Neural progenitor cell (in vitro differentiated cells): ENCODE measurements around the gene NAGS.
"Not testable (repeated sequence)": the region's sequence is repeated elsewhere in the genome, so short reads cannot be mapped to it uniquely, and the experiment has no call there.

Experiments used
- EZH2 ChIP-seq: fragments of 200-600 bp; sonication (generic); IDR thresholded peaks from 2 replicates; pipeline ENCODE4 v1.6.1; 2017; ENCODE audit warnings: antibody characterized with exemption, mild to moderate bottlenecking, moderate library complexity
- TF ChIP-seq, protein P1 (sequence below): fragments of 200-600 bp; sonication (generic); IDR thresholded peaks from 2 replicates; pipeline ENCODE4 v1.5.1; 2017; ENCODE audit warnings: antibody characterized with exemption, mild to moderate bottlenecking

DNA sequence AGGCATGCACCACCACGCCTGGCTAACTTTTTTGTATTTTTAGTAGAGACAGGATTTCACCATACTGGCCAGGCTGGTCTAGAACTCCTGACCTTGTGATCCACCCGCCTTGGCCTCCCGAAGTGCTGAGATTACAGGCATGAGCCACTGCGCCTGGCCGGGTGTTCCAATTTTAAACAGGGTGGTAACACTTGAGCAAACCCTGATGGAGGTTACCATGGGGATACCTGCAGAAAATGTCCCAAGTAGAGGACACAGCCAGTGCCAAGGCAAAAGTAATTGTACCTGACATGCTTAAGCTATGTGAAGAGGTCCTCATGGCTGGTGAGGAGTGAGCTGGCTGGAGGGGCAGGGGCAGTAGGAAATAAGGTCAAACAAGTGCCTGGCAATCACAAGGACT lies 7.2 kb upstream of the NAGS start:
- TF ChIP-seq, protein P1, sequence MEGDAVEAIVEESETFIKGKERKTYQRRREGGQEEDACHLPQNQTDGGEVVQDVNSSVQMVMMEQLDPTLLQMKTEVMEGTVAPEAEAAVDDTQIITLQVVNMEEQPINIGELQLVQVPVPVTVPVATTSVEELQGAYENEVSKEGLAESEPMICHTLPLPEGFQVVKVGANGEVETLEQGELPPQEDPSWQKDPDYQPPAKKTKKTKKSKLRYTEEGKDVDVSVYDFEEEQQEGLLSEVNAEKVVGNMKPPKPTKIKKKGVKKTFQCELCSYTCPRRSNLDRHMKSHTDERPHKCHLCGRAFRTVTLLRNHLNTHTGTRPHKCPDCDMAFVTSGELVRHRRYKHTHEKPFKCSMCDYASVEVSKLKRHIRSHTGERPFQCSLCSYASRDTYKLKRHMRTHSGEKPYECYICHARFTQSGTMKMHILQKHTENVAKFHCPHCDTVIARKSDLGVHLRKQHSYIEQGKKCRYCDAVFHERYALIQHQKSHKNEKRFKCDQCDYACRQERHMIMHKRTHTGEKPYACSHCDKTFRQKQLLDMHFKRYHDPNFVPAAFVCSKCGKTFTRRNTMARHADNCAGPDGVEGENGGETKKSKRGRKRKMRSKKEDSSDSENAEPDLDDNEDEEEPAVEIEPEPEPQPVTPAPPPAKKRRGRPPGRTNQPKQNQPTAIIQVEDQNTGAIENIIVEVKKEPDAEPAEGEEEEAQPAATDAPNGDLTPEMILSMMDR = not testable (repeated sequence)
- not testable (repeated sequence) for TF ChIP-seq EZH2
